ENCODE measurements around the gene MAN1A1. TPM values are rescaled to one million over a fixed set of nuclear protein-coding genes. Genes with fewer than 3 reads are reported as not detected.

MAN1A1 gene
- total RNA-seq, 4 donors from 2014 or later, result 71.7 to 170 (median 128) TPM

GRCh38 chr6:119303164-119303887 lies 46.2 kb downstream of the MAN1A1 start:
- Histone ChIP-seq H3K4me3 (replicated peaks in 1 of 3) (no peak overlapping the region), H3K27ac (no peak overlapping the region), H3K27me3 (no peaks in the 10 kb centered on the region), H3K4me1 (no peaks in the 10 kb centered on the region), H3K36me3 (peaks cover 0 to 6% of the 10 kb centered on the region in 2 donors), H3K9me3 (no peaks in the 10 kb centered on the region)
- intact Hi-C loops (cut with DNase I), result no loop called here
- TF ChIP-seq POLR2A (IDR thresholded peaks at IDR 0.05), result no peak
- TF ChIP-seq, protein P1, sequence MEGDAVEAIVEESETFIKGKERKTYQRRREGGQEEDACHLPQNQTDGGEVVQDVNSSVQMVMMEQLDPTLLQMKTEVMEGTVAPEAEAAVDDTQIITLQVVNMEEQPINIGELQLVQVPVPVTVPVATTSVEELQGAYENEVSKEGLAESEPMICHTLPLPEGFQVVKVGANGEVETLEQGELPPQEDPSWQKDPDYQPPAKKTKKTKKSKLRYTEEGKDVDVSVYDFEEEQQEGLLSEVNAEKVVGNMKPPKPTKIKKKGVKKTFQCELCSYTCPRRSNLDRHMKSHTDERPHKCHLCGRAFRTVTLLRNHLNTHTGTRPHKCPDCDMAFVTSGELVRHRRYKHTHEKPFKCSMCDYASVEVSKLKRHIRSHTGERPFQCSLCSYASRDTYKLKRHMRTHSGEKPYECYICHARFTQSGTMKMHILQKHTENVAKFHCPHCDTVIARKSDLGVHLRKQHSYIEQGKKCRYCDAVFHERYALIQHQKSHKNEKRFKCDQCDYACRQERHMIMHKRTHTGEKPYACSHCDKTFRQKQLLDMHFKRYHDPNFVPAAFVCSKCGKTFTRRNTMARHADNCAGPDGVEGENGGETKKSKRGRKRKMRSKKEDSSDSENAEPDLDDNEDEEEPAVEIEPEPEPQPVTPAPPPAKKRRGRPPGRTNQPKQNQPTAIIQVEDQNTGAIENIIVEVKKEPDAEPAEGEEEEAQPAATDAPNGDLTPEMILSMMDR (IDR thresholded peaks at IDR 0.05), result no peak
- DNase-seq, result no peak
- WGBS, 2 donors, result 89 to 90% methylated on average over 3 of the region's 3 CpGs

- Histone ChIP-seq H3K27ac (no peak overlapping the region), H3K27me3 (no peaks in the 10 kb centered on the region), H3K36me3 (peaks cover 0 to 3% of the 10 kb centered on the region in 2 donors), H3K9me3 (no peaks in the 10 kb centered on the region), H3K4me1 (no peaks in the 10 kb centered on the region), H3K4me3 (replicated peaks in 1 of 3) (no peak overlapping the region)
- intact Hi-C loops (cut with DNase I), result no loop called here
- WGBS, 2 donors, result 94 to 96% methylated on average over 1 of the region's 1 CpG
- TF ChIP-seq, protein P1 (IDR thresholded peaks at IDR 0.05), result no peak
- TF ChIP-seq POLR2A (IDR thresholded peaks at IDR 0.05), result no peak
- DNase-seq, result no peak
Observed at GRCh38 chr6:119301429-119301828, 48.1 kb downstream of the MAN1A1 start.

- no peak for DNase-seq
- no peak overlapping the region for H3K27ac ChIP-seq
- no peaks in the 10 kb centered on the region for H3K9me3 ChIP-seq
- WGBS, 2 donors, result 98 to 100% methylated on average over 2 of the region's 2 CpGs
- intact Hi-C loops (cut with DNase I), result no loop called here
- H3K27me3 ChIP-seq, result no peaks in the 10 kb centered on the region
- TF ChIP-seq, protein P1 (IDR thresholded peaks at IDR 0.05), result no peak
- no peak for TF ChIP-seq POLR2A (IDR thresholded peaks at IDR 0.05)
- H3K36me3 ChIP-seq, result no peaks in the 10 kb centered on the region
- no peaks in the 10 kb centered on the region for H3K4me1 ChIP-seq
- H3K4me3 ChIP-seq (replicated peaks in 1 of 3), result no peak overlapping the region
Observed at GRCh38 chr6:119299694-119300093, 49.9 kb downstream of the MAN1A1 start.

DNA sequence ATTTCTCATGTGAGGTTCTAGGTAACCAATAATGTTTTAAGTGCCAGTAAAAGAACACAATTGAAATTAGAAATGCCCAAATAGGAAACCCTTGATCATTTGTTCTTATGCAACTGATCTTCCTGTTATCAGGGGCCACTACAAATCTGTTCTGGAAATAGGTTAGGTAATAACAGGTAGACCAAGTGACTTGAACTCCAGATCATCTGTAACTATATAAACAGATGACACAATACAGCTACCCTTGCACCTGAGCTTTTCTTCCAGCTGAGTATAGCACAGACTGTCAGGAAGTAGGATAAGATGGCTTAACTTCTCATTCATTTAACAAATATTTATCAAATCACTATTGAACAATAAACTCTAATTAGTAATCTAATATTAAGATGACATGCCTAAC lies 52.5 kb downstream of the MAN1A1 start:
- H3K36me3 ChIP-seq, result no peaks in the 10 kb centered on the region
- H3K9me3 ChIP-seq, result no peaks in the 10 kb centered on the region
- DNase-seq, result no peak
- TF ChIP-seq, protein P1 (IDR thresholded peaks at IDR 0.05), result no peak
- TF ChIP-seq POLR2A (IDR thresholded peaks at IDR 0.05), result no peak
- H3K27me3 ChIP-seq, result no peaks in the 10 kb centered on the region
- H3K4me1 ChIP-seq, result no peaks in the 10 kb centered on the region
- H3K27ac ChIP-seq, result no peak overlapping the region
- H3K4me3 ChIP-seq (replicated peaks in 1 of 3), result no peak overlapping the region
- intact Hi-C loops (cut with DNase I), result no loop called here

All from thyroid gland (tissue), 4 donors.